Measurements from ENCODE around the gene TMPRSS7.

GRCh38 chr3:112035241-112035640 lies 705 bp downstream of the TMPRSS7 start:
- TF ChIP-seq TAF1 (IDR thresholded peaks at IDR 0.05; ENCODE audit: borderline replicate concordance, low read depth, low read length) (no peak), CTCF (IDR thresholded peaks at IDR 0.05) (no peak), POLR2AphosphoS5 (IDR thresholded peaks at IDR 0.05; ENCODE audit: low read depth, low read length) (no peak), EZH2phosphoT487 (IDR thresholded peaks at IDR 0.05; ENCODE audit: borderline replicate concordance, low read depth) (no peak), RXRA (IDR thresholded peaks at IDR 0.05; ENCODE audit: borderline replicate concordance, low read depth) (no peak)

All from SK-N-SH (cell line).